ENCODE results near the gene PPP3R1. TPM values are rescaled to one million over a fixed set of nuclear protein-coding genes. Genes with fewer than 3 reads are reported as not detected.

The PPP3R1 gene
- total and polyA plus RNA-seq, 2 donors: 31.3 to 75.2 TPM

DNA sequence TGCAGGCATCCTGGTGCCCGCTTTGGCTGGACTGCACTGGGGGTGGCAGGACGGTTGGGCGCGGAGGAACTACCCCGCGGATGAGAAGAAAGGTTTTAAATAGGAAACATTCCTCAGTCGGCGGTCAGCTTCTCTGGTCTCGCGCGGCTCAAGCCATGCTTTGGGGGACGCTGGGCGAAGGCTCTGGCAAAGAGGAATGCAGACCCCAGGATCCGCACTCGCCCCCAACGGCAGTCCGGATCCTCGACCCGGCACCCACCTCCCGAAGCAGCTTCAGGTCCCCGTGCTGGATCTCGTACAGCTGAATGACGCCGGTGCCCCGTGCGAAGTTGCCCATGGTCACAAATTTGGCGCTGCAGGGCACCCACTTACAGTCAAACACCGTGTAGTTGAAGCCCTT lies 95.3 kb downstream of the PPP3R1 start:
- H3K4me1 ChIP-seq (ENCODE audit: insufficient read depth): no peaks in the 10 kb centered on the region
- peak overlapping the region; percentile 73 for H3K4me3 ChIP-seq (ENCODE audit: low read depth, low read length)
- peaks cover 1% of the 10 kb centered on the region for H3K36me3 ChIP-seq (ENCODE audit: insufficient read depth)
- 0% methylated on average over 28 of the region's 28 CpGs for WGBS
- peak overlapping the region; percentile 28 for H3K27ac ChIP-seq (ENCODE audit: low read depth)
- no peak for DNase-seq (ENCODE audit: extremely low spot score)

DNA sequence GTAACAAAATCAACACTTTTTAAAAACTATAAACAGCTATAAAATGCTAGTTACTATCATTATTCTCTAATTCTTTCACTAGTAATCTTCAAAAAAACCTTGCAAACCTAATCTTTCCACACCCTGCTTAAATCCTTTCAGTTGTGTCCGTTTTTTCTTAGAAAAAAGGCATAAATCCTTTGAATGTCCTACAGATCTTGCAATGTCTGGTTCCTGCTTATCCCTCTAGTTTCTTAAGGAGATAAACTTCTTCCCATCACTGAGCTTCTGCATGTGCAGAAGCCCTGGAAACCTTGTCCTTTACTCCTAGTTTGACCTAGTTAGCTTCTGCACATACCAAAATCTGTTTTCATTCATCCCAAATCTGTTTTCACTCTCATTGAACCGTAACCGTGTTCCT lies 95.9 kb downstream of the PPP3R1 start:
- Histone ChIP-seq H3K4me3 (ENCODE audit: low read depth, low read length) (peak overlapping the region; percentile 73), H3K27ac (ENCODE audit: low read depth) (no peak overlapping the region), H3K36me3 (ENCODE audit: insufficient read depth) (no peaks in the 10 kb centered on the region), H3K4me1 (ENCODE audit: insufficient read depth) (no peaks in the 10 kb centered on the region)
- 8% methylated on average over 3 of the region's 3 CpGs for WGBS
- DNase-seq (ENCODE audit: extremely low spot score): no peak

DNA sequence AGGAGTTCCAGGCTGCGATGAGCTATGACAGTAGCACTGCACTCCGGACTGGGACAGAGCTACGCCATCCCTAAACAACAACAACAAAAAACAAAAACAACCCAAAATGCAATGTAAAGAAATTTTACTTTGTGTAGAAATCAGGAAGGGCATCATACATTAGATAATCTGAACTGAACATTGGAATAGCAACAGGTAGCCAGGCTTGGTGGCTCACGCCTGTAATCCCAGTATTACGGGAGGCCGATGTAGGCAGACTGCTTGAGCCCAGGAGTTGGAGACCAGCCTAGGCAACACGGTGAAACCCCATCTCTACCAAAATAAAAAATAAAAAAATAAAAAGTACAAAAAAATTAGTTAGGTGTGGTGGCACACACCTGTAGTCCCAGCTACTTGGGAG lies 96.7 kb downstream of the PPP3R1 start:
- H3K36me3 ChIP-seq (ENCODE audit: insufficient read depth): no peaks in the 10 kb centered on the region
- no peak for DNase-seq (ENCODE audit: extremely low spot score)
- 97% methylated on average over 7 of the region's 7 CpGs for WGBS
- no peaks in the 10 kb centered on the region for H3K4me1 ChIP-seq (ENCODE audit: insufficient read depth)
- H3K27ac ChIP-seq (ENCODE audit: low read depth): no peak overlapping the region
- no peak overlapping the region for H3K4me3 ChIP-seq (ENCODE audit: low read depth, low read length)

DNA sequence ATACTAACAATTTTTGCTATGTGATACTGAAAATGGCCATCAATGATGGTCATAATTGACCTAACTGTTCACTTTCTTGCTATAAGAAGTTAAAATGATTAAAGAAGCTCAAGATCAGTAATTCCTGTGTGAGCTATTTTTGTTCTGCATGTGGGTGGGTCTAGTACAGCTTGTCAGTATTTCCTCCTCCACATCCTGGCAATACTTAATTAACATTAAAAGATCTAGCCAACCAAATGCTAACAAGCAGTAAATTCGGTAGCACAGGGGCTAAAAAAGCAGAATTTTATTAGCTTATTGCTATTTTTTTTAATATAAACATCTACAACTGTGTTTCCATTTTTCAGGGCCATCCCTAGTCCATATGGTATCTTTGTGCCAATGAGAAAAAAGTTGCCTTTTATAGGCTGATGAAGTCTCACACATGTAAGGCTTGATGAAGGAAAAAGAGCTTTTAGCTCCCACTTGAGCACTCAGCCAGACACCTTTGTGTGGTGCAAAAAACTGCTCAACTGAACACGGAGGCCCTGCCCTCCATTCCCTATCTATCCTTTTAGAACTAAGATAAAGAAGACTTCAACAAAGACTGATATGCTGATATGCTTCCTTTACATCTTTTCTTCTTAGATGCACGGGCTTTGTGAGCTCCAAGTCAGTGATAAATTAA lies 99.5 kb downstream of the PPP3R1 start:
- Histone ChIP-seq H3K36me3 (ENCODE audit: insufficient read depth) (no peaks in the 10 kb centered on the region), H3K4me3 (ENCODE audit: low read depth, low read length) (no peak overlapping the region), H3K27ac (ENCODE audit: low read depth) (no peak overlapping the region), H3K4me1 (ENCODE audit: insufficient read depth) (no peaks in the 10 kb centered on the region)
- DNase-seq (ENCODE audit: extremely low spot score): no peak
- 59% methylated on average over 3 of the region's 3 CpGs for WGBS

DNA sequence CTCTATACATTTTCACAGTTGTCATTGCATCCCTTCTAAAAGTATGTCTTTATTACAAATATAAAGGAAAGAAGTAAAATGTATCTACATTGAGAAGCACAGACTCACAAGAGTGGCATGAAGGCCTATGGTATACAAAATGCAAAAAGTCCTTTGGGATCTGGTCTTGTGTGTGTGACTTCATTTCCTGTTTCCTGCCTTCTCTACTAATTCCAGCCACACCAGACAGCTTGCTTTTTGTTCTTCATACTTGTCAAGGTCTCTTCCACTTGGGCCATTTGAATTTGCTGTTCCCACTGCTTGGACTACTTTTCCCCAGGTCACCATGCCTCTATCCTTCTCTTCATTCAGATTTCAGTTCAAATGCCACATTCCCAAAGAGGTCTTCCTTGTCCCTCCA lies 101.3 kb downstream of the PPP3R1 start:
- H3K4me3 ChIP-seq (ENCODE audit: low read depth, low read length): no peak overlapping the region
- no peaks in the 10 kb centered on the region for H3K36me3 ChIP-seq (ENCODE audit: insufficient read depth)
- no peak for DNase-seq (ENCODE audit: extremely low spot score)
- H3K27ac ChIP-seq (ENCODE audit: low read depth): no peak overlapping the region
- no peaks in the 10 kb centered on the region for H3K4me1 ChIP-seq (ENCODE audit: insufficient read depth)

DNA sequence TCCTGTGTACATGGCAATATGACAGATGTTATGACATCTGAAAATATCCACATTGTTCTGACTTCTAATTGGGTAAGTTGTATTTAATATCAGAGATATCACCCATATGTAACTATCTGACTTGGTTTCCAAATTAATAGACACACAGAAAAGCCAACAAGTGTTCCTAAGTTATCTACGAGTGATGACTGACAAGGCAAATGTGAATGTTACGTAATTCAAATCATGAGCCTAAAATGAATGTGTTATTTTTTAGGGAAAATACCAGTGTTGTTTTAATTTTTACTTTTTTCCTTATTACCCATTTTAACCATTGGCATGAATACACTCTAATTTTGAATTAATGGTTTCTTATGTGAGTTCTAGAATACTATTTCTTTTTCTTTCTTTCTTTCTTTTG lies 110.5 kb downstream of the PPP3R1 start:
- no peak overlapping the region for H3K27ac ChIP-seq (ENCODE audit: low read depth)
- WGBS: 98% methylated on average over 2 of the region's 2 CpGs
- H3K36me3 ChIP-seq (ENCODE audit: insufficient read depth): no peaks in the 10 kb centered on the region
- H3K4me3 ChIP-seq (ENCODE audit: low read depth, low read length): no peak overlapping the region
- no peaks in the 10 kb centered on the region for H3K4me1 ChIP-seq (ENCODE audit: insufficient read depth)
- DNase-seq (ENCODE audit: extremely low spot score): no peak

DNA sequence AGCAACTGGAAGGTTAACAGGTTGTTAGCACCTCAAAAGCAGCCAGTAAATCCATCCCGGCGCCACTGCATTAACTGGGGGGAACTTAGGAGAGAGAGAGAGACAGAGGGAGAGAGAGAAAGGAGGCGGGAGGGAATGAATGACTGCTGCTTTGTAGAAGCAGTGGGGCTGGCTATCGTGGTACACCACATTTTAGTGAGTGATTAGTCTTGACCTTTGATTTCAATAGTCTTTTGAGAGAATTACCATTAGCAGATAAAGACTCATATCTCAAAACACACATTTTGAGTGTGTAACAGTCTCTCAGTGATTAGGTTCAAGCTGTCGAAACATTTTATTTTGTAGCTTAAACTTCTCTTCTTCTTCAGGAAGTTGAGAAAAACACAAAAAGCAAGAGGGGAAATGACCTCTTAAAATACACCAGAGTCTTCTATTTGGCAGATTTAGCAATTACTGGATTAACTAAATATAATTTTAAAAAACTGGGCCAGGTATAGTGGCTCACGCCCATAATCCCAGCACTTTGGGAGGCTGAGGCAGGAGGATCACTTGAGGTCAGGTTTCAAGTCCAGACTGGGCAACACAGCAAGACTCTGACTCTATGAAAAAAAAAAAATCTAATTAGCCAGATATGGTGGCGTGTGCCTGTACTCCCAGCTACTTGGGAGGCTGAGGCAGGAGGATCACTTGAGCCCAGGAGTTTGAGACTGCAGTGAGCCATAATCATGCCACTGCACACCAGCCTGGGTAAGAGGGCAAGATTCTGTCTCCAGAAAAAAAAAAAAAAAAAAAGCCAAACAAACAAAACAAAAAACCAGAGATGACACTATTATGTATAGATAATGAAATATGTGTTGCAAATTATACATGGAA lies 116.6 kb downstream of the PPP3R1 start:
- no peak overlapping the region for H3K27ac ChIP-seq (ENCODE audit: low read depth)
- H3K4me1 ChIP-seq (ENCODE audit: insufficient read depth): no peaks in the 10 kb centered on the region
- no peak for DNase-seq (ENCODE audit: extremely low spot score)
- H3K4me3 ChIP-seq (ENCODE audit: low read depth, low read length): no peak overlapping the region
- peaks cover 2% of the 10 kb centered on the region for H3K36me3 ChIP-seq (ENCODE audit: insufficient read depth)
- WGBS: 67% methylated on average over 7 of the region's 7 CpGs

DNA sequence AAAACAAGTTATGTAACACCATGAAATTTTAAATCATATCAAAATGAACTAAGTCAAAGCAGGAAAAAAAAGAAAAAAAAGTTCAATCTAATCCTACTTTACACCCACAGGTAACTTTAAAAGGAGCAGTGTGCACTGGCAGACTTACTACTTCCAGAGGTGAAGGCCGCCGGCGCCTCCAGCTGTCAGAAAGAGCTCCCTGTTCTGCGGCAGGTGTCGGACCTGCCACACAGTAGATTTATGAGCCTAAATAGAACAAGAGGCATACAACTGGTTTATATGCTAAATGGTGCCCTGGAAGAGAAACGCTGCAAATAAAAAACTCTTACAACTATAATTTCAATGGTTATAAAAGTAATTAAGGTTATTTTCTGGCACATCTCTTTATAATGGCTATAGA lies 117.8 kb downstream of the PPP3R1 start:
- DNase-seq (ENCODE audit: extremely low spot score): no peak
- no peak overlapping the region for H3K27ac ChIP-seq (ENCODE audit: low read depth)
- peaks cover 2% of the 10 kb centered on the region for H3K36me3 ChIP-seq (ENCODE audit: insufficient read depth)
- no peaks in the 10 kb centered on the region for H3K4me1 ChIP-seq (ENCODE audit: insufficient read depth)
- H3K4me3 ChIP-seq (ENCODE audit: low read depth, low read length): no peak overlapping the region
- 91% methylated on average over 6 of the region's 6 CpGs for WGBS

DNA sequence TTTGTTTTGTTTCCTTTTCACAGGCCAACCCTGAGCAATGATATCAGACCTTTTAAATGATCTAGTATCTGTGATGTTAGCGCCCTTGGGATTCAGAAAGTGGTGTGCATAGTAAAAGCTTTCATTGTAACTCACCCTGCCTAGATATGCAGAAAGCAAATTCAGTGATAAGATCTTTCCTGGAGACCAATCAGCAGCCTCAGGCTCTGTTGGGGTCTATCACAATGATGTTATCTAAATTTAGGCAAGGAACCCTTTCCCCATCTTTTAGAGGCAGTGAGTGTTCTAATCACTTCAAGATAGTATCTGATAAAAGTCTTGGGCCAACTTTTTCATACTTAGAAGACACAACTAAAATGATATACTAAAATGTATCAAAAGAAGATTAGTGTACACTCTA lies 118.2 kb downstream of the PPP3R1 start:
- no peak overlapping the region for H3K27ac ChIP-seq (ENCODE audit: low read depth)
- H3K4me1 ChIP-seq (ENCODE audit: insufficient read depth): no peaks in the 10 kb centered on the region
- WGBS: 91% methylated on average over 1 of the region's 1 CpG
- no peak overlapping the region for H3K4me3 ChIP-seq (ENCODE audit: low read depth, low read length)
- H3K36me3 ChIP-seq (ENCODE audit: insufficient read depth): peaks cover 2% of the 10 kb centered on the region
- no peak for DNase-seq (ENCODE audit: extremely low spot score)

Other genes with a start within 250 kb of the PPP3R1 start
- 42.6 TPM for gene C1D, start 189.5 kb downstream of the PPP3R1 start, total RNA-seq
- 31.2 TPM for gene C1D, start 189.5 kb downstream of the PPP3R1 start, polyA plus RNA-seq
- 11.2 TPM for gene PNO1, start 94.6 kb downstream of the PPP3R1 start, total RNA-seq
- gene PNO1, start 94.6 kb downstream of the PPP3R1 start, polyA plus RNA-seq: 14.3 TPM
- 38.0 TPM for gene CNRIP1, start 67.4 kb upstream of the PPP3R1 start, total RNA-seq
- gene CNRIP1, start 67.4 kb upstream of the PPP3R1 start, polyA plus RNA-seq: 41.5 TPM
- 12.4 TPM for gene PLEK, start 112.8 kb upstream of the PPP3R1 start, total RNA-seq
- gene PLEK, start 112.8 kb upstream of the PPP3R1 start, polyA plus RNA-seq: 4.7 TPM
- 1.2 TPM for gene FBXO48, start 214.8 kb upstream of the PPP3R1 start, total RNA-seq
- gene FBXO48, start 214.8 kb upstream of the PPP3R1 start, polyA plus RNA-seq: 0.68 TPM
- 15.9 TPM for gene APLF, start 215.1 kb upstream of the PPP3R1 start, total RNA-seq
- gene APLF, start 215.1 kb upstream of the PPP3R1 start, polyA plus RNA-seq: 1.4 TPM